Spleen (tissue), 7 donors: ENCODE measurements around the gene MRPL50.

Experiments used
- CTCF ChIP-seq, 11 experiments: fragments of 200-600 bp in 7 of 11; fragments of 450-650 bp in 4 of 11; sonication (generic) in 4 of 11; IDR thresholded peaks in 8 of 11; conservative IDR thresholded peaks in 3 of 11; 1 replicate in 7 of 11; 2 replicates in 4 of 11; pipeline versions ENCODE4 v1.4.0 to v1.8.0; 2016 to 2021; ENCODE audit warnings: antibody characterized with exemption in 11 of 11, inconsistent platforms in 4 of 11, mild to moderate bottlenecking in 1 of 11
- POLR2A ChIP-seq, 3 donors: fragments of 450-650 bp; IDR thresholded peaks; one replicate each; pipeline ENCODE4 v1.5.1; 2017; ENCODE audit warnings: antibody characterized with exemption in 3 of 3, mild to moderate bottlenecking in 1 of 3
- POLR2AphosphoS5 ChIP-seq, 3 donors: sonication (generic); formaldehyde crosslinking; IDR thresholded peaks; one replicate each; pipeline ENCODE4 v1.5.1; 2017; ENCODE audit warnings: antibody characterized with exemption in 3 of 3
- donor health status: DM: no; HTN: no; CAD: no; lungs with moderate emphysema.
- donor health status: DM: no; HTN: no; CAD: no.
- donor health status: DM: no; HTN: no; CAD: no.

- TF ChIP-seq CTCF (IDR thresholded peaks at IDR 0.05 in 8 of 11, conservative IDR thresholded peaks at IDR 0.05 in 3 of 11), result no peak
- no peak for TF ChIP-seq POLR2AphosphoS5 (IDR thresholded peaks at IDR 0.05)
- TF ChIP-seq POLR2A (IDR thresholded peaks at IDR 0.05), result no peak
These were observed 5.3 kb downstream of the MRPL50 start for GRCh38 chr9:101393135-101393534.
